ENCODE results near the gene DNAJC28. TPM values are rescaled to one million over a fixed set of nuclear protein-coding genes. Genes with fewer than 3 reads are reported as not detected.

DNAJC28 gene
- polyA plus RNA-seq, 1 of the 3 experiments (the other 2 are of a cell fraction): 0.58 TPM

GRCh38 chr21:33488936-33489335 is 2.6 kb downstream of the DNAJC28 start:
- no peak overlapping the region for H3K4me2 ChIP-seq
- no peak overlapping the region for H2AFZ ChIP-seq (ENCODE audit: low read depth)
- H3K9me3 ChIP-seq: no peaks in the 10 kb centered on the region
- H3K4me1 ChIP-seq (ENCODE audit: control insufficient read depth in 1 of 2, insufficient read depth in 2 of 2, low read depth in 1 of 2, low read length in 1 of 2): no peaks in the 10 kb centered on the region
- POLR2A ChIA-PET: interaction anchor here (4.7 kb wide), 1 partner anchor 9 kb away, joined by 56 read pairs; the partner anchor contains the start of gene TMEM50B
- no peaks in the 10 kb centered on the region for H3K79me2 ChIP-seq (ENCODE audit: insufficient read depth)
- no peak for TF ChIP-seq FOSL2 (IDR thresholded peaks at IDR 0.05; ENCODE audit: borderline replicate concordance, low read depth)
- TF ChIP-seq TCF12 (IDR thresholded peaks at IDR 0.05): no peak
- TF ChIP-seq CHD2 (IDR thresholded peaks at IDR 0.05; ENCODE audit: low read length, partially characterized antibody): no peak
- TF ChIP-seq EP300 (IDR thresholded peaks at IDR 0.05; ENCODE audit: borderline replicate concordance in 1 of 2, low read depth in 1 of 2, low read length in 1 of 2): no peak
- TF ChIP-seq RAD21 (IDR thresholded peaks at IDR 0.05; ENCODE audit: low read length): no peak
- TF ChIP-seq SIN3A (IDR thresholded peaks at IDR 0.05; ENCODE audit: borderline replicate concordance, low read depth, low read length): no peak
- no peak for TF ChIP-seq TAF1 (IDR thresholded peaks at IDR 0.05; ENCODE audit: borderline replicate concordance, low read depth, low read length)
- no peak for TF ChIP-seq REST (IDR thresholded peaks at IDR 0.05; ENCODE audit: low read depth, low read length)
- no peak for TF ChIP-seq USF2 (IDR thresholded peaks at IDR 0.05; ENCODE audit: borderline replicate concordance, low read depth, low read length)
- TF ChIP-seq RXRA (IDR thresholded peaks at IDR 0.05; ENCODE audit: borderline replicate concordance, low read depth): no peak
- TF ChIP-seq PBX3 (IDR thresholded peaks at IDR 0.05): no peak
- TF ChIP-seq ELF1 (IDR thresholded peaks at IDR 0.05): no peak
- no peak for TF ChIP-seq GABPA (IDR thresholded peaks at IDR 0.05; ENCODE audit: low read depth)
- no peak for TF ChIP-seq FOXM1 (IDR thresholded peaks at IDR 0.05; ENCODE audit: low read depth)
- no peak for TF ChIP-seq GATA2 (CRISPR knock-in tag; IDR thresholded peaks at IDR 0.05)
- no peak for TF ChIP-seq YY1 (IDR thresholded peaks at IDR 0.05; ENCODE audit: low read depth)
- no peaks in the 10 kb centered on the region for H3K9me2 ChIP-seq
- no peak overlapping the region for H3K4me3 ChIP-seq (ENCODE audit: low read depth in 2 of 2, low read length in 1 of 2)
- H4K20me1 ChIP-seq (ENCODE audit: insufficient read depth): no peaks in the 10 kb centered on the region
- WGBS (ENCODE audit: low lambda C conversion rate): 81% methylated on average over 4 of the region's 4 CpGs
- no peak for DNase-seq
- no peaks in the 10 kb centered on the region for H3K36me3 ChIP-seq (replicated peaks in 1 of 2; ENCODE audit: control insufficient read depth in 1 of 2, insufficient read depth in 2 of 2, low read length in 1 of 2)
- CTCF ChIA-PET: no interaction called here
- no peak overlapping the region for H3K27ac ChIP-seq (ENCODE audit: low read depth in 2 of 2, low read length in 1 of 2)
- H3F3A ChIP-seq (replicated peaks; ENCODE audit: insufficient read depth): peaks cover 9% of the 10 kb centered on the region
- H3K27me3 ChIP-seq (ENCODE audit: insufficient read depth): no peaks in the 10 kb centered on the region
- no peak overlapping the region for H3K9ac ChIP-seq

Data from SK-N-SH (cell line).